HepG2 (cell line): ENCODE data around the gene GCSAM. TPM values are rescaled to one million over a fixed set of nuclear protein-coding genes. Genes with fewer than 3 reads are reported as not detected.

ENCODE experiments used
- ATAC-seq: fragments of 200-7000 bp; cut with Tn5 transposase; 3 replicates; pipeline ENCODE4 v1.9.1; 2020; ENCODE audit warnings: mild to moderate bottlenecking, moderate library complexity
- BruUV-seq: library from RNA; stranded (reverse); fragments of 400-500 nt; replicated peaks from 2 replicates; lab custom pipeline; 2021; lab: Mats Ljungman, UMichigan
- CTCF ChIA-PET: fragments of 300-600 bp; formaldehyde crosslinking; extraction: SDS; loops from one replicate; lab custom pipeline; 2021; ENCODE audit warnings: low total read pairs, inconsistent platforms, low intra/inter-chr PET ratio; lab: Yijun Ruan, JAX
- POLR2A ChIA-PET: fragments of 350-600 bp; sonication (Branson Sonifier 250); formaldehyde crosslinking; loops from one replicate; lab custom pipeline; 2020; ENCODE audit warnings: antibody characterized with exemption, inconsistent platforms; lab: Yijun Ruan, JAX
- DNase-seq: peaks from one replicate; pipeline ENCODE4 v3.0.0-alpha.2; 2015; ENCODE audit warnings: low spot score
- FAIRE-seq: peaks from 3 replicates; lab custom pipeline; 2011; peaks lifted over from hg19 to GRCh38; lab: Jason Lieb, UNC
- H2AFZ ChIP-seq: one replicate; pipeline ENCODE4 v1.6.1; 2011; ENCODE audit warnings: low read length, inconsistent platforms
- H3K27ac ChIP-seq: fragments of 300-600 bp; 3 replicates; pipeline ENCODE4 v1.8.0; 2011; ENCODE audit warnings: mixed run types, mild to moderate bottlenecking, mixed read lengths, low read length, inconsistent platforms; ENCODE audit not compliant: insufficient read depth; ENCODE audit errors: extremely low read length
- H3K27me3 ChIP-seq, 2 experiments: fragments of 200-600 bp in 1 of 2; 2 replicates in 1 of 2; 3 replicates in 1 of 2; pipeline versions ENCODE4 v1.6.0 to v1.8.0; 2011; ENCODE audit warnings: low read length in 2 of 2, mild to moderate bottlenecking in 2 of 2, moderate library complexity in 2 of 2, inconsistent platforms in 1 of 2; ENCODE audit not compliant: insufficient read depth in 2 of 2, control insufficient read depth in 1 of 2
- H3K36me3 ChIP-seq, 2 experiments: fragments of 200-600 bp in 1 of 2; replicated peaks in 1 of 2; 2 replicates in 1 of 2; 3 replicates in 1 of 2; pipeline versions ENCODE4 v1.5.1 to v1.8.0; 2011; ENCODE audit warnings: low read length in 2 of 2, inconsistent platforms in 1 of 2; ENCODE audit not compliant: insufficient read depth in 2 of 2, control insufficient read depth in 1 of 2
- H3K4me1 ChIP-seq: 2 replicates; pipeline ENCODE4 v1.5.1; 2012; ENCODE audit warnings: low read length, inconsistent platforms; ENCODE audit not compliant: insufficient read depth
- H3K4me2 ChIP-seq: 2 replicates; pipeline ENCODE4 v1.6.0; 2011; ENCODE audit warnings: low read depth, low read length, inconsistent platforms
- H3K4me3 ChIP-seq, 3 experiments: fragments of 200-600 bp in 1 of 3; sonication (generic), shearing (Covaris generic) in 1 of 3; replicated peaks in 1 of 3; 2 replicates each; pipeline ENCODE4 v1.5.1; 2011 to 2016; ENCODE audit warnings: low read length in 3 of 3, inconsistent platforms in 2 of 3, low read depth in 2 of 3, mild to moderate bottlenecking in 2 of 3, control low read depth in 1 of 3, mixed read lengths in 1 of 3; ENCODE audit not compliant: insufficient read depth in 1 of 3
- H3K79me2 ChIP-seq: one replicate; pipeline ENCODE4 v1.6.1; 2011; ENCODE audit warnings: low read length, inconsistent platforms; ENCODE audit not compliant: insufficient read depth
- H3K9ac ChIP-seq: 2 replicates; pipeline ENCODE4 v1.6.0; 2011; ENCODE audit warnings: mild to moderate bottlenecking, low read depth, low read length, inconsistent platforms; ENCODE audit not compliant: insufficient read depth
- H3K9me3 ChIP-seq: 2 replicates; pipeline ENCODE4 v1.5.1; 2012; ENCODE audit warnings: mild to moderate bottlenecking, low read length
- H4K20me1 ChIP-seq: 2 replicates; pipeline ENCODE4 v1.6.0; 2011; ENCODE audit warnings: inconsistent platforms, mild to moderate bottlenecking, low read length, moderate library complexity; ENCODE audit not compliant: insufficient read depth
- MTF1 ChIP-seq: sonication (generic); formaldehyde crosslinking; IDR thresholded peaks from 2 replicates; pipeline ENCODE4 v1.5.0; 2020; ENCODE audit warnings: missing genetic modification reagents
- ZNF256 ChIP-seq: sonication (generic); formaldehyde crosslinking; conservative IDR thresholded peaks from 2 replicates; pipeline ENCODE4 v1.4.0; 2020; ENCODE audit warnings: missing genetic modification reagents
- ZNF768 ChIP-seq: sonication (generic); formaldehyde crosslinking; IDR thresholded peaks from 2 replicates; pipeline ENCODE4 v1.4.0; 2020; ENCODE audit warnings: missing genetic modification reagents
- WGBS: methylation state at CpG from one replicate; pipeline ENCODE4 v1.1.6; 2017; ENCODE audit warnings: low lambda C conversion rate; 5-methylcytosine and 5-hydroxymethylcytosine counted together
- in situ Hi-C: cut with HindIII; loops from 2 replicates; pipeline ENCODE4 v1.10.0; 2017; ENCODE audit warnings: low pct_unique_long_range_greater_than_20kb; ENCODE audit not compliant: extremely low pct_ligation_motif_present
- intact Hi-C: fragments of 100-400 bp; cut with micrococcal nuclease; formaldehyde crosslinking; loops from one replicate; pipeline ENCODE4 v1.10.0; 2022; ENCODE audit not compliant: unreplicated experiment
- polyA plus RNA-seq, 8 experiments: library from polyadenylated mRNA; depleted of rRNA in 3 of 8; stranded (reverse) in 7 of 8; unstranded in 1 of 8; fragments of >200 nt; fragmentation: Illumina TruSeq in 4 of 8; extraction: Trizol in 4 of 8; gene quantifications; 2 replicates each; pipeline versions ENCODE4 v1.2.1 to v1.2.3, GENCODE V29; 2011 to 2016; ENCODE audit warnings: low read depth in 4 of 8, missing spikeins in 1 of 8, mixed read lengths in 1 of 8; ENCODE audit not compliant: insufficient read depth in 1 of 8
- total RNA-seq, 5 experiments: library from RNA; depleted of rRNA; stranded (reverse); fragments of >200 nt; fragmentation: Illumina TruSeq; extraction: Trizol; gene quantifications; 2 replicates each; pipeline ENCODE4 v1.2.3, GENCODE V29; 2016; ENCODE audit warnings: low read depth in 1 of 5
- TF ChIP-seq, protein P1 (sequence below): sonication (generic); formaldehyde crosslinking; IDR thresholded peaks from 2 replicates; pipeline ENCODE4 v1.5.1; 2020; ENCODE audit warnings: missing genetic modification reagents, mild to moderate bottlenecking, borderline replicate concordance

The GCSAM gene
- total and polyA plus RNA-seq, 2 of the 13 experiments (the other 11 are each of a cell fraction or from before 2014, with no cell fraction given): not detected

DNA sequence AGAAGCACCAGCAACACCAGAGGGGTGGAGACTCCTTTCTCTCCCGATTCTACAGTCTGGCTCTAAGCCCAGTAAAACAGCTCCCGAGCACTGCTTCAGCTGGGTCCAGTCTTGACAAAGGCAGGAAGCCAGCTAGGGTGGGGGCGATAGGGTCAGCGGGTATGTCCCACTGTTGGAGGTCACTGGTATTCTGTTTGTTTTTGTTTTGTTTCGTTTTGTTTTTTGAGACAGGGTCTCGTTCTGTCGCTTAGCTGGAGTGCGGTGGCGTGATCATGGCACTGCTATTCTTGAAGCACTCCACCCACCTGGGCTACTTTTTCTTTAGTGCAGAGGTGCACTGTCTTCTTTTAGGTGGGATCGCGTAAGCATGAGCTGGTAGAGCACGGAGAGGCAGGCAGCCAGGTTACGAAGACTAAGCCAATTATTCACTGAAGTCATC, 16.3 kb downstream of the GCSAM start (continued):
- no peak for TF ChIP-seq MTF1 (CRISPR knock-in tag)
- TF ChIP-seq, protein P1, sequence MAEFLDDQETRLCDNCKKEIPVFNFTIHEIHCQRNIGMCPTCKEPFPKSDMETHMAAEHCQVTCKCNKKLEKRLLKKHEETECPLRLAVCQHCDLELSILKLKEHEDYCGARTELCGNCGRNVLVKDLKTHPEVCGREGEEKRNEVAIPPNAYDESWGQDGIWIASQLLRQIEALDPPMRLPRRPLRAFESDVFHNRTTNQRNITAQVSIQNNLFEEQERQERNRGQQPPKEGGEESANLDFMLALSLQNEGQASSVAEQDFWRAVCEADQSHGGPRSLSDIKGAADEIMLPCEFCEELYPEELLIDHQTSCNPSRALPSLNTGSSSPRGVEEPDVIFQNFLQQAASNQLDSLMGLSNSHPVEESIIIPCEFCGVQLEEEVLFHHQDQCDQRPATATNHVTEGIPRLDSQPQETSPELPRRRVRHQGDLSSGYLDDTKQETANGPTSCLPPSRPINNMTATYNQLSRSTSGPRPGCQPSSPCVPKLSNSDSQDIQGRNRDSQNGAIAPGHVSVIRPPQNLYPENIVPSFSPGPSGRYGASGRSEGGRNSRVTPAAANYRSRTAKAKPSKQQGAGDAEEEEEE (CRISPR knock-in tag): no peak

DNA sequence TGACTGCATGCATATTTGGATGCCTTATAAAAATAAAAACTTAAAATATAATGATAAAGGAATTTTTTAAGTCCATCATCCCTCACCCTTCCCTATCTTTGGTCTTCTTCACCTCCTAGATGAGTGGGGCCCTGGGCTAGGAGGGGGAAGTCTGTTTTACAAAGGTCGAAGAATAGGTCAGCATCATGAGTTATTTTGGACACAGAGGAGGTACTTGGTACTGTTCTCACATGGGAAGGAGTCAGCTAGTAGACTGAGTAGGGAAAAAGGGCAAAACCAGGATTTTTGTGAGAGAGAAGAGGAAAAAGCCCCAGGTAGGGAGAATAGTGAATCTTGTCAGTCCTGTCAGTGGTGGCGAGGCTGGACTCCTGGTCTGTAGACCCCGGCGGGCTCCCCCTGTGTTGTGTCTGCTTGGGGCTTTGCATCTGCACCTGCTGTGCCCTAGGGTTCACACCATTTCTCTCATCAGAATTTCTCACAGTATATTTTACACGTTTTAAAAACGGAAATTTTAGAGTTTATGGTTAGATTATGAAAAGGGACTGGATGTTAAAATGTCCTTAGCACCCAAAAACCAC, 17.2 kb downstream of the GCSAM start:
- H3K4me2 ChIP-seq: no peak overlapping the region
- no peaks in the 10 kb centered on the region for H3K79me2 ChIP-seq
- H4K20me1 ChIP-seq: no peaks in the 10 kb centered on the region
- ChIA-PET CTCF (no interaction called here), POLR2A (no interaction called here)
- no peaks in the 10 kb centered on the region for H3K4me1 ChIP-seq
- BruUV-seq: no TSS peak
- H3K4me3 ChIP-seq: no peak overlapping the region
- H3K27me3 ChIP-seq: no peaks in the 10 kb centered on the region
- H2AFZ ChIP-seq: no peak overlapping the region
- no peaks in the 10 kb centered on the region for H3K36me3 ChIP-seq
- no peak for ATAC-seq
- no peak for FAIRE-seq
- H3K9me3 ChIP-seq: no peaks in the 10 kb centered on the region
- in situ Hi-C loops (loop anchor here (10.0 kb wide), 1 partner anchor 419 kb away; no protein-coding TSS in a partner anchor), intact Hi-C loops (no loop called here)
- H3K27ac ChIP-seq: no peak overlapping the region
- H3K9ac ChIP-seq: no peak overlapping the region
- 45% methylated on average over 6 of the region's 6 CpGs for WGBS
- no peak for DNase-seq
- TF ChIP-seq ZNF256 (CRISPR knock-in tag) (no peak), ZNF768 (CRISPR knock-in tag) (no peak)
